Transverse colon (tissue), 4 donors: ENCODE data around the gene SMIM20. TPM values are rescaled to one million over a fixed set of nuclear protein-coding genes. Genes with fewer than 3 reads are reported as not detected.

Source experiments
- DNase-seq: peaks from one replicate; pipeline ENCODE4 v3.0.0-alpha.2; 2019
- H3K27ac ChIP-seq, 4 donors: fragments of 200-600 bp; sonication (generic); 2 replicates each; pipeline ENCODE4 v1.5.1; 2016 to 2018; ENCODE audit warnings: inconsistent platforms in 4 of 4
- H3K27me3 ChIP-seq: fragments of 200-600 bp; sonication (generic); 2 replicates; pipeline ENCODE4 v1.5.1; 2017; ENCODE audit warnings: inconsistent platforms
- H3K36me3 ChIP-seq, 4 donors: fragments of 200-600 bp; sonication (generic); 2 replicates each; pipeline ENCODE4 v1.5.1; 2017 to 2019; ENCODE audit warnings: inconsistent platforms in 4 of 4
- H3K4me1 ChIP-seq, 4 donors: fragments of 200-600 bp; sonication (generic); 2 replicates each; pipeline ENCODE4 v1.5.1; 2017 to 2020; ENCODE audit warnings: inconsistent platforms in 4 of 4
- H3K4me3 ChIP-seq, 4 donors: fragments of 200-600 bp; sonication (generic); 1 replicate in 1 of 4; 2 replicates in 3 of 4; pipeline versions ENCODE4 v1.5.1 to v1.6.1; 2017 to 2019; ENCODE audit warnings: inconsistent platforms in 4 of 4
- H3K9me3 ChIP-seq, 2 donors: fragments of 200-600 bp; sonication (generic); 2 replicates each; pipeline ENCODE4 v1.5.1; 2017 to 2019; ENCODE audit warnings: inconsistent platforms in 2 of 2
- EP300 ChIP-seq: sonication (generic); formaldehyde crosslinking; IDR thresholded peaks from one replicate; pipeline ENCODE4 v1.6.1; 2017; ENCODE audit warnings: antibody characterized with exemption, low read depth
- POLR2A ChIP-seq: fragments of 450-650 bp; IDR thresholded peaks from one replicate; pipeline ENCODE4 v1.6.1; 2016; ENCODE audit warnings: antibody characterized with exemption, mild to moderate bottlenecking, moderate library complexity
- POLR2AphosphoS5 ChIP-seq, 3 donors: sonication (generic); formaldehyde crosslinking; IDR thresholded peaks; one replicate each; pipeline ENCODE4 v1.6.1; 2016; ENCODE audit warnings: antibody characterized with exemption in 3 of 3
- WGBS, 2 donors: methylation state at CpG; one replicate each; pipeline ENCODE4 v1.1.5; 2018; ENCODE audit warnings: low coverage in 1 of 2; 5-methylcytosine and 5-hydroxymethylcytosine counted together
- in situ Hi-C, 4 donors: fragments of 200-750 bp; cut with MboI; loops; one replicate each; pipeline versions ENCODE4 v1.15.0 to v1.15.1; 2017; ENCODE audit warnings: low sequenced_read_pairs in 3 of 4, low pct_ligation_motif_present in 1 of 4, low pct_unique_long_range_greater_than_20kb in 1 of 4
- intact Hi-C: fragments of 100-400 bp; cut with DNase I; formaldehyde crosslinking; loops from one replicate; pipeline ENCODE4 v1.15.1; 2023; ENCODE audit warnings: low total_unique reads
- total RNA-seq, 4 donors: library from RNA; depleted of rRNA; stranded (reverse); fragments of >200 nt; gene quantifications; one replicate each; pipeline ENCODE4 v1.1.0, GENCODE V29; 2016
- TF ChIP-seq, protein P1 (sequence below), 5 experiments: fragments of 200-600 bp in 3 of 5; fragments of 450-650 bp in 2 of 5; sonication (generic) in 3 of 5; IDR thresholded peaks; 1 replicate in 2 of 5; 2 replicates in 3 of 5; pipeline ENCODE4 v1.5.1; 2016 to 2017; ENCODE audit warnings: antibody characterized with exemption in 5 of 5, inconsistent platforms in 3 of 5, mild to moderate bottlenecking in 2 of 5, moderate library complexity in 1 of 5

The SMIM20 gene
- total RNA-seq, 4 donors from 2014 or later = 1.8 to 46.8 (median 16.4) TPM

DNA sequence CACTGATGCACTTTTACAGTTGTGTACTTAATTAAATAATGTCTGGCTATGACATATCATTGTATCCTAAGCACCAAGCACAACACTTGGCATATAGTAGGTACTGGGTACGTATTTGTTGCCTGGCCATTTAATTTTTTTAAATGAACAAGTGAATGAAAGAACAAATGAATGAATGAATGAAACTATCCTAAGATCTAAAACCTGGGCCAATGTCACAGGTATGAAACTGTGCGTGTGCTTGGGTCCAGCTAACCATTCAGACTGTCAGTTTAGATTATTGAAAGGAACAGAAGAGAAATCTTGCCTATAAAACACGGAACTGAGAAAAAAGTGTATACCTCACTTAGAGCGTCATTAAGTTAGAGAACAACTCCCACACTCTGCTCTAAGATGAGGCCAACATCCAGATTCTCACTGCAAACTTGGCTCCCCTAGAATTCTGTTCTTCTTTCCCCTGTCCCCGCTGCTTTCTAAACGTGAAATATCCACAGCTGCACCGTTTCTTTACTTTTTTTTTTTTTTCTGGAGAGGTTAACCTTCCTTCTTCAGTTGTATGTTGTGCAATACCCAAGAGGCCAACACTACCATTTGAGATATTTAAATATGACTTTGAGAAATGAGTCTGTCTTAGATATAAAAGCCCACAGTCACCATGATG lies 33.9 kb upstream of the SMIM20 start:
- H3K4me3 ChIP-seq = no peak overlapping the region
- in situ Hi-C loops (no loop called here), intact Hi-C loops (no loop called here)
- no peak for TF ChIP-seq EP300
- TF ChIP-seq, protein P1, sequence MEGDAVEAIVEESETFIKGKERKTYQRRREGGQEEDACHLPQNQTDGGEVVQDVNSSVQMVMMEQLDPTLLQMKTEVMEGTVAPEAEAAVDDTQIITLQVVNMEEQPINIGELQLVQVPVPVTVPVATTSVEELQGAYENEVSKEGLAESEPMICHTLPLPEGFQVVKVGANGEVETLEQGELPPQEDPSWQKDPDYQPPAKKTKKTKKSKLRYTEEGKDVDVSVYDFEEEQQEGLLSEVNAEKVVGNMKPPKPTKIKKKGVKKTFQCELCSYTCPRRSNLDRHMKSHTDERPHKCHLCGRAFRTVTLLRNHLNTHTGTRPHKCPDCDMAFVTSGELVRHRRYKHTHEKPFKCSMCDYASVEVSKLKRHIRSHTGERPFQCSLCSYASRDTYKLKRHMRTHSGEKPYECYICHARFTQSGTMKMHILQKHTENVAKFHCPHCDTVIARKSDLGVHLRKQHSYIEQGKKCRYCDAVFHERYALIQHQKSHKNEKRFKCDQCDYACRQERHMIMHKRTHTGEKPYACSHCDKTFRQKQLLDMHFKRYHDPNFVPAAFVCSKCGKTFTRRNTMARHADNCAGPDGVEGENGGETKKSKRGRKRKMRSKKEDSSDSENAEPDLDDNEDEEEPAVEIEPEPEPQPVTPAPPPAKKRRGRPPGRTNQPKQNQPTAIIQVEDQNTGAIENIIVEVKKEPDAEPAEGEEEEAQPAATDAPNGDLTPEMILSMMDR (IDR thresholded peaks at IDR 0.05) = no peak
- TF ChIP-seq POLR2AphosphoS5 (IDR thresholded peaks at IDR 0.05) = no peak
- no peak for TF ChIP-seq POLR2A
- no peaks in the 10 kb centered on the region for H3K36me3 ChIP-seq
- no peak overlapping the region for H3K27ac ChIP-seq
- H3K4me1 ChIP-seq = no peaks in the 10 kb centered on the region
- WGBS, 2 donors = 63 to 67% methylated on average over 7 of the region's 7 CpGs
- H3K9me3 ChIP-seq = no peaks in the 10 kb centered on the region
- DNase-seq = no peak
- H3K27me3 ChIP-seq = no peaks in the 10 kb centered on the region

DNA sequence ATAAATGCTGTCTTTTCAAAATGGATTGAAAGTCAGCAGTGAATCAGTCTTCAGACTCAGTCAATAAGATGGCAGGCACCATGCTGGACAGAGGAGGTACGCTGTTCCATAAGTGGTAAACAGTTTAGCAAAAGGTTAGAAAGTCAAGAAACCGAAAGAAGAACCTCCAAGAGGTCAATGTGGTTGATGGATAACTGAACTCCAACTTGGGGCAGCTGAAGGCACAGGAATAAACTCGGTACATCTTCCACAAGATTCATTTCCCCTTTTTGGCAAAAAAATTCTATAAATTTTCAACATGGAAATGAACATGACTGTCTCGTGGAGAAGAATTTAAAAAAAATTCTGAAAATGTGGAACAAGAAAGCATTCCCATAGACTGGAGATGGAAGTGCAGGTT lies 32.8 kb upstream of the SMIM20 start:
- DNase-seq = no peak
- WGBS, 2 donors = 67 to 84% methylated on average over 4 of the region's 4 CpGs
- H3K4me1 ChIP-seq = no peaks in the 10 kb centered on the region
- no peak overlapping the region for H3K27ac ChIP-seq
- no peak overlapping the region for H3K4me3 ChIP-seq
- H3K9me3 ChIP-seq = no peaks in the 10 kb centered on the region
- H3K27me3 ChIP-seq = no peaks in the 10 kb centered on the region
- in situ Hi-C loops (no loop called here), intact Hi-C loops (no loop called here)
- H3K36me3 ChIP-seq = no peaks in the 10 kb centered on the region
- TF ChIP-seq, protein P1 (IDR thresholded peaks at IDR 0.05) = no peak
- TF ChIP-seq POLR2AphosphoS5 (IDR thresholded peaks at IDR 0.05) (no peak), EP300 (no peak), POLR2A (no peak)

DNA sequence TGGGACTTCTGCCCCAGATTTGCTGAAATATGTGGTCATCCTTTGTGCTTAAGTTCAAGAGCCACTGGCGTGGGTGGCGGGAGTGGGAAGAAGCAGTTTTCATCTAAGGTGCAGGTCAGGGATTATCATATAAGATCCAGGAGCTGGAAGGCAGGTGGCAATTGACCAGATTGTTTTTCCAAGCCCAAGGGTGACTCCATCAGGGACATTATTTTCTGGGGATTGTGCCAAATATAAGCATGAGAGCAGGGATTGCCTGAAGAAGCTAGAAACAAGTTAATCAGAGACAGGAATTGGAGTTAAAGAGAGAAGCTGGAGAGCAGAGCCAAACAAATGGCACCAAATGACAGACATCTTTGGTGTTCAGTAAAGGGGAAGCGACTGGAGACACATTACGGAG lies 31.8 kb upstream of the SMIM20 start:
- H3K4me1 ChIP-seq = no peaks in the 10 kb centered on the region
- intact Hi-C loops (no loop called here), in situ Hi-C loops (no loop called here)
- H3K9me3 ChIP-seq = no peaks in the 10 kb centered on the region
- no peaks in the 10 kb centered on the region for H3K36me3 ChIP-seq
- no peak overlapping the region for H3K27ac ChIP-seq
- H3K27me3 ChIP-seq = no peaks in the 10 kb centered on the region
- H3K4me3 ChIP-seq = no peak overlapping the region
- 80 to 98% methylated on average over 4 of the region's 4 CpGs for WGBS, 2 donors
- DNase-seq = no peak
- TF ChIP-seq EP300 = no peak
- no peak for TF ChIP-seq POLR2A
- TF ChIP-seq, protein P1 (IDR thresholded peaks at IDR 0.05) = no peak
- TF ChIP-seq POLR2AphosphoS5 (IDR thresholded peaks at IDR 0.05) = no peak

DNA sequence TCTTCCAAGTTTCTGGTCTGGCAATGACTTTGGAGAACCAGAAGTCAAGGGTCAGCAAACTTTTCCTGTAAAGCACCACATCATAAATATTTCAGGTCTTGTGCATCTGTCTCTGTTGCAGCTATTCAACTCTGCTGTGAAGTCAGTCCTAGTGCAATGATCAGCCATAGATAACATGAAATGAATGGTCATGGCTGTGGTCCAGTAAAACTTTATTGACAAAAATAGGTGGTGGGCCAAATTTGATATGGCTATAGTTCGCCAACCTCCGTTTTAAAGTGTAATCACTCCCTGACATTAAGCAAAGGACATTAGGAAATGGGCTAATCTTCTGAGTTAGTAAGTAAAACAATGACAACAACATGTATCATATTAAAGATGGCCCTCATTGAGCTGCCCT lies 30.5 kb upstream of the SMIM20 start:
- intact Hi-C loops = no loop called here
- no peak overlapping the region for H3K27ac ChIP-seq
- in situ Hi-C loops = no loop called here
- no peaks in the 10 kb centered on the region for H3K27me3 ChIP-seq
- H3K9me3 ChIP-seq = no peaks in the 10 kb centered on the region
- no peaks in the 10 kb centered on the region for H3K4me1 ChIP-seq
- no peak overlapping the region for H3K4me3 ChIP-seq
- DNase-seq = no peak
- TF ChIP-seq, protein P1 (IDR thresholded peaks at IDR 0.05) = no peak
- TF ChIP-seq EP300 (no peak), POLR2AphosphoS5 (IDR thresholded peaks at IDR 0.05) (no peak), POLR2A (no peak)
- H3K36me3 ChIP-seq = no peaks in the 10 kb centered on the region
- WGBS, 2 donors = 83 to 91% methylated on average over 2 of the region's 2 CpGs
